ENCODE results near the gene SLC16A11. TPM values are rescaled to one million over a fixed set of nuclear protein-coding genes. Genes with fewer than 3 reads are reported as not detected.

Gene SLC16A11
- total RNA-seq, 1 experiment from 2014 or later, result not detected

DNA sequence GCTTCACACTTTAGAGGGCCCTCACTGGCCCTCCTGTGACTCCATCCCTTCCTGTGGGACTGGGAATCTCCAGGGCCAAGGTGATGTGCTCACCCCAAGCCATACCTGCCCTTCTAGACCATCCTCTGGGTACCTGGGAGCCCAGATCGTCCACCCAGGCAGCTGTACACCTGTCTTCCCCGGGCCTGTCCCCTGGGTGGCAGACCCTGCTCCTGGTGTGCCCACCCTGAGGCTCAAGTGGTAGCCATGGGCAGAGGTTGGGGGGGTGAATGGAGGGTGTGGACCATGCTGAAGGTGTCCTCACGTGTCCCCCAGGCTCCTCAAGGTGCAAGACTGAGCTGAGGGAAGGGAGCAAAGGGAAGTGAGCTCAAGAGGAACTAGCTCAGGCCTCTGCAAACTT lies 26.8 kb upstream of the SLC16A11 start:
- H3K4me3 ChIP-seq, result no peak overlapping the region
- no peaks in the 10 kb centered on the region for H3K9me2 ChIP-seq (ENCODE audit: insufficient read depth)
- no peaks in the 10 kb centered on the region for H3F3A ChIP-seq (ENCODE audit: insufficient read depth, low read depth)
- peaks cover 29% of the 10 kb centered on the region for H3K27me3 ChIP-seq (ENCODE audit: insufficient read depth, low read depth)
- ChIA-PET CTCF (no interaction called here), POLR2A (ENCODE audit: unreplicated experiment) (no interaction called here)
- no peak overlapping the region for H3K27ac ChIP-seq
- TF ChIP-seq, protein P1, sequence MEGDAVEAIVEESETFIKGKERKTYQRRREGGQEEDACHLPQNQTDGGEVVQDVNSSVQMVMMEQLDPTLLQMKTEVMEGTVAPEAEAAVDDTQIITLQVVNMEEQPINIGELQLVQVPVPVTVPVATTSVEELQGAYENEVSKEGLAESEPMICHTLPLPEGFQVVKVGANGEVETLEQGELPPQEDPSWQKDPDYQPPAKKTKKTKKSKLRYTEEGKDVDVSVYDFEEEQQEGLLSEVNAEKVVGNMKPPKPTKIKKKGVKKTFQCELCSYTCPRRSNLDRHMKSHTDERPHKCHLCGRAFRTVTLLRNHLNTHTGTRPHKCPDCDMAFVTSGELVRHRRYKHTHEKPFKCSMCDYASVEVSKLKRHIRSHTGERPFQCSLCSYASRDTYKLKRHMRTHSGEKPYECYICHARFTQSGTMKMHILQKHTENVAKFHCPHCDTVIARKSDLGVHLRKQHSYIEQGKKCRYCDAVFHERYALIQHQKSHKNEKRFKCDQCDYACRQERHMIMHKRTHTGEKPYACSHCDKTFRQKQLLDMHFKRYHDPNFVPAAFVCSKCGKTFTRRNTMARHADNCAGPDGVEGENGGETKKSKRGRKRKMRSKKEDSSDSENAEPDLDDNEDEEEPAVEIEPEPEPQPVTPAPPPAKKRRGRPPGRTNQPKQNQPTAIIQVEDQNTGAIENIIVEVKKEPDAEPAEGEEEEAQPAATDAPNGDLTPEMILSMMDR (conservative IDR thresholded peaks at IDR 0.05), result no peak
- no peak for TF ChIP-seq EZH2 (IDR thresholded peaks at IDR 0.05; ENCODE audit: low read depth)
- DNase-seq, result no peak
- intact Hi-C loops (cut with micrococcal nuclease; ENCODE audit: unreplicated experiment), result no loop called here
- no peaks in the 10 kb centered on the region for H3K79me2 ChIP-seq (ENCODE audit: low read depth)
- H3K4me2 ChIP-seq, result no peak overlapping the region
- H3K4me1 ChIP-seq (replicated peaks; ENCODE audit: insufficient read depth), result no peaks in the 10 kb centered on the region
- no peaks in the 10 kb centered on the region for H3K36me3 ChIP-seq (ENCODE audit: low read depth)
- peaks cover 16% of the 10 kb centered on the region for H3K9me3 ChIP-seq (ENCODE audit: insufficient read depth, low read depth)
- no peak overlapping the region for H2AFZ ChIP-seq
- no peaks in the 10 kb centered on the region for H4K20me1 ChIP-seq (ENCODE audit: insufficient read depth)
- BruUV-seq (replicated peaks), result no TSS peak

DNA sequence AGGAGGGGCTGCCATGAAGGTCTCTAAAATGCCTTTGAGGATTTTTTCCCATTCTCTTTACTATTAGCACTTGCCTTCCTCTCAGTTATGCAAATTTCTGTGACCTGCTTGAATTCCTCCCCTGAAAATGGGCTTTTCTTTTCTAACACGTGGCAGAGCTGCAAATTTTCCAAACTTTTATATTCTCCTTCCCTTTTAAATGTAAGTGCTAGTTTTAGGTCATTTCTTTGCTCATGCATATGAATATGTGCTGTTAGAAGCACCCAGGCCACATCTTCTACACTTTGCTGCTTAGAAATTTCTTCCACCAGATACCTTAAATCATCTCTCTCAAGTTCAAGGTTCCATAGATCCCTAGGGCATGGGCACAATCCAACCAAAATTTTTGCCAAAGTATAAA lies 24.4 kb upstream of the SLC16A11 start:
- no peaks in the 10 kb centered on the region for H3F3A ChIP-seq (ENCODE audit: insufficient read depth, low read depth)
- H3K27me3 ChIP-seq (ENCODE audit: insufficient read depth, low read depth), result peaks cover 23% of the 10 kb centered on the region
- no peaks in the 10 kb centered on the region for H3K9me2 ChIP-seq (ENCODE audit: insufficient read depth)
- no peaks in the 10 kb centered on the region for H3K36me3 ChIP-seq (ENCODE audit: low read depth)
- H4K20me1 ChIP-seq (ENCODE audit: insufficient read depth), result no peaks in the 10 kb centered on the region
- ChIA-PET CTCF (no interaction called here), POLR2A (ENCODE audit: unreplicated experiment) (no interaction called here)
- intact Hi-C loops (cut with micrococcal nuclease; ENCODE audit: unreplicated experiment), result no loop called here
- H2AFZ ChIP-seq, result no peak overlapping the region
- TF ChIP-seq, protein P1 (conservative IDR thresholded peaks at IDR 0.05), result no peak
- TF ChIP-seq EZH2 (IDR thresholded peaks at IDR 0.05; ENCODE audit: low read depth), result no peak
- no TSS peak for BruUV-seq (replicated peaks)
- no peak overlapping the region for H3K4me3 ChIP-seq
- no peak overlapping the region for H3K4me2 ChIP-seq
- no peak for DNase-seq
- H3K79me2 ChIP-seq (ENCODE audit: low read depth), result no peaks in the 10 kb centered on the region
- peaks cover 16% of the 10 kb centered on the region for H3K9me3 ChIP-seq (ENCODE audit: insufficient read depth, low read depth)
- H3K27ac ChIP-seq, result no peak overlapping the region
- H3K4me1 ChIP-seq (replicated peaks; ENCODE audit: insufficient read depth), result no peaks in the 10 kb centered on the region

DNA sequence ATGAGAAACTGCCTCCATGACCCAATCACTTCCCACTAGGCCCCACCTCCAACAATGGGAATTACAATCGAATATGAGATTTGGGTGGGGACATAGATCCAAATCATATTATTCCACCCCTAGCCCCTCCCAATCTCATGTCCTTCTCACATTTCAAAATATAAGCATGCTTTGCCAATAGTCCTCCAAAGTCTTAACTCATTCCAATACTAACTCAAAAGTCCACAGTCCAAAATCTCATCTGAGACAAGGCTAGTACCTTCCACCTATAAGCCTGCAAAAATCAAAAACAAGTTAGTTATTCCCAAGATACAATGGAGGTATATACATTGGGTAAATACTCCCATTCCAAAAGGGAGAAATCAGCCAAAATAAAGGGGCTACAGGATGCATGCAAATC lies 23.3 kb upstream of the SLC16A11 start:
- ChIA-PET CTCF (no interaction called here), POLR2A (ENCODE audit: unreplicated experiment) (no interaction called here)
- Histone ChIP-seq H3F3A (ENCODE audit: insufficient read depth, low read depth) (0 out of 2 replicates have a peak, but pooled peaks cover under 1% of the 10 kb centered on the region), H3K27me3 (ENCODE audit: insufficient read depth, low read depth) (peaks cover 14% of the 10 kb centered on the region), H3K4me2 (no peak overlapping the region), H2AFZ (no peak overlapping the region), H4K20me1 (ENCODE audit: insufficient read depth) (no peaks in the 10 kb centered on the region), H3K9me3 (ENCODE audit: insufficient read depth, low read depth) (peaks cover 16% of the 10 kb centered on the region), H3K9me2 (ENCODE audit: insufficient read depth) (no peaks in the 10 kb centered on the region), H3K36me3 (ENCODE audit: low read depth) (no peaks in the 10 kb centered on the region), H3K4me3 (no peak overlapping the region), H3K4me1 (replicated peaks; ENCODE audit: insufficient read depth) (no peaks in the 10 kb centered on the region), H3K27ac (no peak overlapping the region), H3K79me2 (ENCODE audit: low read depth) (no peaks in the 10 kb centered on the region)
- TF ChIP-seq EZH2 (IDR thresholded peaks at IDR 0.05; ENCODE audit: low read depth), result no peak
- no peak for DNase-seq
- intact Hi-C loops (cut with micrococcal nuclease; ENCODE audit: unreplicated experiment), result no loop called here
- BruUV-seq (replicated peaks), result no TSS peak

DNA sequence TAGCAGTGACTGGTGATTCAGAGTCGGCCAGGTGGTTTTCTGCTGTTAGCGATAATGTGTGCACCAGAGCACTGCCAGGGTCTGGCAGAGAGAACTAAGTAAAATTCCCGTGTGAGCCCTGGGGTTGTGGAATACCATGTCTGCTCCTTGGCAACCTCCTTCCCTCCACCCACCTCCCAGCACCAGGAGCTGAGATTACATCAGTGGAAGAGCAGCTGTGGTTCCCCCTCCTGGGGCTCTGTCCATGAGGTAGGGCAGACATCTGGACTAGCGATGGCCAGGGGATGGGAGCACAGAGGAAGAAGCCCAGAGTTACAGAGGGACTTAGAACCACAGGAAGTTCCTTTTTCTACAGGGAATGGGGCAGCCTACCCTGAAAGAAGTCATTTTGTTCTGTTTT lies 20.4 kb upstream of the SLC16A11 start:
- BruUV-seq (replicated peaks), result no TSS peak
- no peak for DNase-seq
- H3K27ac ChIP-seq, result no peak overlapping the region

More for the DNA sequence above, 20.4 kb upstream of the SLC16A11 start:
- ChIA-PET CTCF (no interaction called here), POLR2A (ENCODE audit: unreplicated experiment) (no interaction called here)
- intact Hi-C loops (cut with micrococcal nuclease; ENCODE audit: unreplicated experiment), result no loop called here
- H3K79me2 ChIP-seq (ENCODE audit: low read depth), result no peaks in the 10 kb centered on the region
- H3F3A ChIP-seq (ENCODE audit: insufficient read depth, low read depth), result peaks cover 25% of the 10 kb centered on the region
- TF ChIP-seq, protein P1 (conservative IDR thresholded peaks at IDR 0.05), result no peak
- no peak for TF ChIP-seq EZH2 (IDR thresholded peaks at IDR 0.05; ENCODE audit: low read depth)
- H3K4me1 ChIP-seq (replicated peaks; ENCODE audit: insufficient read depth), result peaks cover 18% of the 10 kb centered on the region
- no peak overlapping the region for H3K4me3 ChIP-seq
- no peaks in the 10 kb centered on the region for H3K36me3 ChIP-seq (ENCODE audit: low read depth)
- no peak overlapping the region for H3K4me2 ChIP-seq
- H4K20me1 ChIP-seq (ENCODE audit: insufficient read depth), result no peaks in the 10 kb centered on the region
- no peaks in the 10 kb centered on the region for H3K9me2 ChIP-seq (ENCODE audit: insufficient read depth)
- peaks cover 4% of the 10 kb centered on the region; the same call in 1 of the 2 replicates for H3K27me3 ChIP-seq (ENCODE audit: insufficient read depth, low read depth)
- H3K9me3 ChIP-seq (ENCODE audit: insufficient read depth, low read depth), result peaks cover 16% of the 10 kb centered on the region
- no peak overlapping the region for H2AFZ ChIP-seq

Measured in PC-9 (cell line).